ENCODE results near the gene CEP295NL.

Gene CEP295NL

DNA sequence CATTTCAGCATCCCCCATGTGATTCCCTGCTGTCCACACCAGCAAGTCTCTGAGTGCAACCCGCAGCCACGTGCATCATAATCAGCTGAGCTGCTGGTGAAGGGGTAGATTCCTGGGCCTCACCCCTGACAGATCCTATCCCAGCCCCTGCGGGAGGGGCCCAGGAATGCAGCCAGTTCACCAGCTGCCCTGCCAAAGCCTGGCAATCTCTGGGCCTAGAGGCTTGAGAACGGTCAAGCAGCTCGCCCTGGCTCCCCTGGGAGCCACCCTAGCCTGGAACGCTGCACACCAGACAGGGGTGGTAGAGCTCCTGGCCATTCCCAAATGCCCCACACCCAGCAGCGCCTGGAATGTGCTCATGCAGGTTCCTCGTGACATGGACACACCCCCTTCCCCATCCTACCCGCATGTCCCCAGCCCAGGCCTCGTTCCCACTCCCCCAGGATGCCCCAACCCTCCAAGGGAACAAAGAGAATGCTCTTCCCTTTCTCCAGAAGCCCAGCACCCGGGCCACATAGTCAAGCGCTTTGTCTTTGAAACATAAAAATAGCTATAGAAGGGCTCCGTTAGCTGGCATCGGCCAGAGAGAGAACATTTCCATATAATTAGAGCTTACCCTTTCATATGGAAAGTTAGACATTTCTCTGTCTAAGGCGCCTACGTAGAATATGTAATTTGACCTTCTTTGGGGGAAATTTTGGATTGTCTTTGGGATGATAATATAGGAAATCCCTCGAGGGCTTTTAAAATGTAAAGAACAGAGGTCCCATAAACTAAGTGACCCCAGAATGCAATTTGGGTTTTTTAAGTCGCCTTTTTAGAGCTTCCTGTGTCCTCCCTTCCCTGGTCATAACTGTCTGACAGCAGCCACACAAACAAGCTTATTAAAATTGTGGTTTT lies 3.4 kb downstream of the CEP295NL start:
- TF ChIP-seq, protein P1, sequence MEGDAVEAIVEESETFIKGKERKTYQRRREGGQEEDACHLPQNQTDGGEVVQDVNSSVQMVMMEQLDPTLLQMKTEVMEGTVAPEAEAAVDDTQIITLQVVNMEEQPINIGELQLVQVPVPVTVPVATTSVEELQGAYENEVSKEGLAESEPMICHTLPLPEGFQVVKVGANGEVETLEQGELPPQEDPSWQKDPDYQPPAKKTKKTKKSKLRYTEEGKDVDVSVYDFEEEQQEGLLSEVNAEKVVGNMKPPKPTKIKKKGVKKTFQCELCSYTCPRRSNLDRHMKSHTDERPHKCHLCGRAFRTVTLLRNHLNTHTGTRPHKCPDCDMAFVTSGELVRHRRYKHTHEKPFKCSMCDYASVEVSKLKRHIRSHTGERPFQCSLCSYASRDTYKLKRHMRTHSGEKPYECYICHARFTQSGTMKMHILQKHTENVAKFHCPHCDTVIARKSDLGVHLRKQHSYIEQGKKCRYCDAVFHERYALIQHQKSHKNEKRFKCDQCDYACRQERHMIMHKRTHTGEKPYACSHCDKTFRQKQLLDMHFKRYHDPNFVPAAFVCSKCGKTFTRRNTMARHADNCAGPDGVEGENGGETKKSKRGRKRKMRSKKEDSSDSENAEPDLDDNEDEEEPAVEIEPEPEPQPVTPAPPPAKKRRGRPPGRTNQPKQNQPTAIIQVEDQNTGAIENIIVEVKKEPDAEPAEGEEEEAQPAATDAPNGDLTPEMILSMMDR (IDR thresholded peaks at IDR 0.05; ENCODE audit: low read depth, low read length), result no peak
- DNase-seq (ENCODE audit: extremely low read depth, low read depth), result no peak

DNA sequence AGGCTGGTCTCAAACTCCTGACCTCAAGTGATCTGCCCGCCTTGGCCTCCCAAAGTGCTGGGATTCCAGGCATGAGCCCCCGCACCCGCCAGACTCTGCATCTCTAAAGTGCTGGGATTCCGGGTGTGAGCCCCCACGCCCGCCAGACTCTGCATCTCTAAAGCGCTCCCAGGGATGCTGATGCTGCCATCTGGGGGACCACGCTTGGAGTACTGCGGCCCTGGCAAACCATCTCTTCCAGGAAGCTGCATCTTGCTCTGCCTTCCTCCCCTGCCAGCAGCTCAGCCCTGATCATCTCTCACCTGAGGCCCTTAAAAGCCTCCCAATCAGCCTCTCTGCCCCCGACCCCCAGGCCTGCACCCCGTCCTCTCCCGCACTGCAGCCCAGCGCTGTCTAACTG lies 4.1 kb downstream of the CEP295NL start:
- DNase-seq (ENCODE audit: extremely low read depth, low read depth), result no peak
- TF ChIP-seq, protein P1 (IDR thresholded peaks at IDR 0.05; ENCODE audit: low read depth, low read length), result no peak

- no peak for DNase-seq (ENCODE audit: extremely low read depth, low read depth)
- TF ChIP-seq, protein P1 (IDR thresholded peaks at IDR 0.05; ENCODE audit: low read depth, low read length), result no peak
Measured at GRCh38 chr17:78898075-78898836, 4.7 kb downstream of the CEP295NL start.

DNA sequence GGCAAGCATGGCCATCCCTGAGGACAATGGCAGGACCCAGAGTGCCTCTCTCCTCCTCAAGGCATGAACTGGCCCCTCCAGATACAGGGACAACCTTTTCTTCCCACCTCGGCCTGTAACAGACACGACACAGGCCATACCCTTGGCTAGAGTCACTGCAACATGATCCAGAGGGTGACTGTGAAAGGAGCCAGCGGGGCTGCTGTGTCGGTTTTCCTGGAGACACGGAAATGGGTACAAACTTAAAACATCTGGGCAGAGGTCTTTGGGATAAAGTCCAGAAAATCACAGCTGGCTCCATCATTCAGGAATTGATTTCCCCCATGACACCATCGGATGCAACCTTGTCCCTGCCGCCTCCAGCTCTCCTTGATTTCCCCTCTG lies 5.3 kb downstream of the CEP295NL start:
- TF ChIP-seq, protein P1 (IDR thresholded peaks at IDR 0.05; ENCODE audit: low read depth, low read length), result no peak
- DNase-seq (ENCODE audit: extremely low read depth, low read depth), result no peak

GRCh38 chr17:78896834-78897663 lies 6.0 kb downstream of the CEP295NL start:
- TF ChIP-seq, protein P1 (IDR thresholded peaks at IDR 0.05; ENCODE audit: low read depth, low read length), result no peak
- DNase-seq (ENCODE audit: extremely low read depth, low read depth), result no peak

DNA sequence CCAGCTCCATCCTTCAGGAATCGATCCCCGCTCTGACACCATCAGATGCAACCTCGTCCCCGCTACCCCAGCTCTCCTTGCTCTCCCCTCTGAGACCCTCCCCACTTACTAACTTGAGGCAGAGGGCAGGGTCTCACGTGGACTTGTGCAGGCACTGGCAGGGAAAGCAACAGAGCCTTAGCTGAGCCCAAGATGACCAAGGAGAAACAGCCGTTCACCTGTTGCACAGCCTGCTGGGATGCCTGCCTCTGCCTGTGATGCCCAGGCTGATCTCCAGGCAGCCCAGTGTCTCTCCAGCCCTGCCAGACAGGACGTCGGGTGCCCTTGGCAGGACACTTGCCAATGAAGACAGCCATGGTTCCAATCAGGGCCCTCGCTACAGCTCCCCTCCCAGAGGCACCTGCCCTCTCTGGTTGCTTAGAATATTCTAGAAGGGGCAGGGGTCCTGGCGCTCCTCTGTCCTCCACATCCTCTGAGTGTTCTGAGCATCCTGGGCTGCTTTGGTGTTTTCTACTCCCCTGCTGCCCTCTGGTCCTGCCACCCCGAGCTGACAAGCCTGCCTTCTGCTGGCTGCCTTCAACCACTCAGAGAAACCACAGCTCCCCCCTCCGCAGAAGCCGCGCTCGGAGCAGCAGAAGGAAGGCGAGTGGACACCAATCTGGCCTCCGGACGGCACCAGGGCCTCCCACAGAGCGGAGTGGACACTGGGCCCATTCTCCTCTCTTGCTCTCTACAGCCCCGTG lies 6.7 kb downstream of the CEP295NL start:
- TF ChIP-seq, protein P1 (IDR thresholded peaks at IDR 0.05; ENCODE audit: low read depth, low read length), result no peak

More for the DNA sequence above, 6.7 kb downstream of the CEP295NL start:
- DNase-seq (ENCODE audit: extremely low read depth, low read depth), result no peak

Measured in AG09319 (cell line).